SU-DHL-6 (cell line): ENCODE measurements around the gene ASTN1.
A peak's percentile ranks its signal among the peaks of the same experiment; 100 is the strongest.

Source experiments
- H2AFZ ChIP-seq: fragments of 200-600 bp; sonication (generic); 2 replicates; pipeline ENCODE4 v1.6.1; 2014; ENCODE audit warnings: low read depth, mild to moderate bottlenecking, moderate library complexity, mixed read lengths, antibody characterized with exemption, low read length; ENCODE audit not compliant: severe bottlenecking
- H3F3A ChIP-seq: fragments of 200-600 bp; shearing (Covaris generic); 2 replicates; pipeline ENCODE4 v1.6.0; 2016; ENCODE audit warnings: antibody characterized with exemption, mild to moderate bottlenecking; ENCODE audit not compliant: insufficient read depth
- H3K27ac ChIP-seq: fragments of 200-600 bp; sonication (generic); 2 replicates; pipeline ENCODE4 v1.5.1; 2016; ENCODE audit warnings: low read depth, mild to moderate bottlenecking, low read length, moderate library complexity, mixed read lengths
- H3K27me3 ChIP-seq: fragments of 200-600 bp; sonication (generic), shearing (Covaris generic); 2 replicates; pipeline ENCODE4 v1.6.0; 2014; ENCODE audit warnings: mild to moderate bottlenecking, low read length
- H3K36me3 ChIP-seq: fragments of 200-600 bp; sonication (generic); 2 replicates; pipeline ENCODE4 v1.6.1; 2014; ENCODE audit warnings: mild to moderate bottlenecking, low read length, mixed read lengths
- H3K4me2 ChIP-seq: fragments of 300-600, 200-600 bp; shearing (Covaris generic), sonication (generic); 2 replicates; pipeline ENCODE4 v1.6.0; 2014; ENCODE audit warnings: low read length, low read depth, mild to moderate bottlenecking; ENCODE audit not compliant: poor library complexity, severe bottlenecking
- H3K4me3 ChIP-seq: fragments of 200-600 bp; sonication (generic); 2 replicates; pipeline ENCODE4 v1.5.1; 2014; ENCODE audit warnings: antibody characterized with exemption, low read length, mild to moderate bottlenecking, mixed read lengths; ENCODE audit not compliant: insufficient read depth, poor library complexity, severe bottlenecking
- H3K79me2 ChIP-seq: fragments of 200-600 bp; sonication (generic); 2 replicates; pipeline ENCODE4 v1.6.1; 2014; ENCODE audit warnings: mild to moderate bottlenecking, low read length, moderate library complexity; ENCODE audit not compliant: insufficient read depth
- H3K9ac ChIP-seq: fragments of 200-600 bp; sonication (generic); 2 replicates; pipeline ENCODE4 v1.7.0; 2014; ENCODE audit warnings: mild to moderate bottlenecking, low read length
- H3K9me2 ChIP-seq: fragments of 200-600 bp; sonication (generic); replicated peaks from 2 replicates; pipeline ENCODE4 v1.6.1; 2014; ENCODE audit warnings: low read length; ENCODE audit not compliant: insufficient read depth
- H3K9me3 ChIP-seq: fragments of 200-600 bp; sonication (generic); 2 replicates; pipeline ENCODE4 v1.6.1; 2014; ENCODE audit warnings: low read length, mixed read lengths; ENCODE audit not compliant: insufficient read depth
- H4K20me1 ChIP-seq: fragments of 200-600 bp; sonication (generic); 2 replicates; pipeline ENCODE4 v1.6.1; 2014; ENCODE audit warnings: low read depth, mild to moderate bottlenecking, antibody characterized with exemption, low read length, moderate library complexity, mixed read lengths
- CTCF ChIP-seq: fragments of 200-600 bp; sonication (generic); IDR thresholded peaks from one replicate; pipeline ENCODE4 v1.5.1; 2017; ENCODE audit warnings: antibody characterized with exemption, mild to moderate bottlenecking, low read length, moderate library complexity; ENCODE audit not compliant: insufficient read depth, poor library complexity, severe bottlenecking
- EZH2phosphoT487 ChIP-seq: fragments of 200-600 bp; sonication (generic), shearing (Covaris generic); conservative IDR thresholded peaks from 2 replicates; pipeline ENCODE4 v1.6.1; 2018; ENCODE audit warnings: mild to moderate bottlenecking, antibody characterized with exemption, low read length, moderate library complexity, mixed read lengths

Gene ASTN1

GRCh38 chr1:177170756-177171535, 6.4 kb upstream of the ASTN1 start, which contains the start of gene BRINP2:
Gene BRINP2, plus strand, starts transcription at chr1:177170958. Its CDS starts 58,919 bp downstream, at chr1:177229877.
- Histone ChIP-seq H3K27me3 (no peaks in the 10 kb centered on the region), H3K79me2 (no peaks in the 10 kb centered on the region), H3K36me3 (no peaks in the 10 kb centered on the region), H4K20me1 (no peaks in the 10 kb centered on the region), H3K9me2 (no peaks in the 10 kb centered on the region), H3K9ac (peak within 1 kb of the TSS; percentile 15; the same call in 1 of the 2 replicates), H2AFZ (no peak within 1 kb of the TSS), H3F3A (no peaks in the 10 kb centered on the region), H3K4me2 (peak within 1 kb of the TSS; percentile 34), H3K4me3 (no peak within 1 kb of the TSS), H3K9me3 (no peaks in the 10 kb centered on the region), H3K27ac (no peak within 1 kb of the TSS)
- no peak for TF ChIP-seq CTCF
- no peak for TF ChIP-seq EZH2phosphoT487

- H3K27ac ChIP-seq: no peak overlapping the region
- H3K9ac ChIP-seq: no peak overlapping the region
- no peaks in the 10 kb centered on the region for H3K9me2 ChIP-seq
- no peak overlapping the region for H2AFZ ChIP-seq
- no peaks in the 10 kb centered on the region for H3K79me2 ChIP-seq
- H3K4me2 ChIP-seq: no peak overlapping the region
- TF ChIP-seq CTCF (no peak), EZH2phosphoT487 (no peak)
- no peak overlapping the region for H3K4me3 ChIP-seq
- H3K27me3 ChIP-seq: no peaks in the 10 kb centered on the region
- H4K20me1 ChIP-seq: no peaks in the 10 kb centered on the region
- no peaks in the 10 kb centered on the region for H3K9me3 ChIP-seq
- no peaks in the 10 kb centered on the region for H3F3A ChIP-seq
- no peaks in the 10 kb centered on the region for H3K36me3 ChIP-seq
Observed at GRCh38 chr1:177165069-177165439, 542 bp upstream of the ASTN1 start.

GRCh38 chr1:177163844-177164379, 600 bp downstream of the ASTN1 start:
- no peak overlapping the region for H3K9ac ChIP-seq
- H3F3A ChIP-seq: no peaks in the 10 kb centered on the region
- H3K9me2 ChIP-seq: no peaks in the 10 kb centered on the region
- no peak for TF ChIP-seq CTCF
- no peak for TF ChIP-seq EZH2phosphoT487
- H3K79me2 ChIP-seq: no peaks in the 10 kb centered on the region
- H3K27ac ChIP-seq: no peak overlapping the region
- no peaks in the 10 kb centered on the region for H3K36me3 ChIP-seq
- no peak overlapping the region for H3K4me3 ChIP-seq
- H3K9me3 ChIP-seq: no peaks in the 10 kb centered on the region
- no peaks in the 10 kb centered on the region for H4K20me1 ChIP-seq
- H2AFZ ChIP-seq: no peak overlapping the region
- no peaks in the 10 kb centered on the region for H3K27me3 ChIP-seq
- H3K4me2 ChIP-seq: no peak overlapping the region
